ENCODE measurements around the gene PRR22.

DNA sequence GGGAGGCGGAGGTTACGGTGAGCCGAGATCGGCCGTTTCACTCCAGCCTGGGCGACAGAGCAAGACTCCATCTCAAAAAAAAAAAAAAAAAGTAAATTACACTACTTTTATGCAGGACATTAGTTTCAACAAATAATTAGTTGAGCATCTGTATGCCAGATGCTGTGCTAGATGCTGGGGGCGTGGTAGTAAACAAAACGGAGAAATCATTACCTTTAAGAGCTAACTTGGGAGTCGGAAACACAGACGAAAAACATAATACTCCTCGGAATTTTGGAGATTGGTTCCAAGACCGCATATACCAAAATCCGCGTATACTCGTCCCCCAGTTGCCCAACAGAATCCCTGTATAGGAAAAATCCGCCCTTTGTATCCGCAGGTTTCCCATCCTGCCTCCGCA lies 7.7 kb upstream of the PRR22 start:
- TF ChIP-seq, protein P1, sequence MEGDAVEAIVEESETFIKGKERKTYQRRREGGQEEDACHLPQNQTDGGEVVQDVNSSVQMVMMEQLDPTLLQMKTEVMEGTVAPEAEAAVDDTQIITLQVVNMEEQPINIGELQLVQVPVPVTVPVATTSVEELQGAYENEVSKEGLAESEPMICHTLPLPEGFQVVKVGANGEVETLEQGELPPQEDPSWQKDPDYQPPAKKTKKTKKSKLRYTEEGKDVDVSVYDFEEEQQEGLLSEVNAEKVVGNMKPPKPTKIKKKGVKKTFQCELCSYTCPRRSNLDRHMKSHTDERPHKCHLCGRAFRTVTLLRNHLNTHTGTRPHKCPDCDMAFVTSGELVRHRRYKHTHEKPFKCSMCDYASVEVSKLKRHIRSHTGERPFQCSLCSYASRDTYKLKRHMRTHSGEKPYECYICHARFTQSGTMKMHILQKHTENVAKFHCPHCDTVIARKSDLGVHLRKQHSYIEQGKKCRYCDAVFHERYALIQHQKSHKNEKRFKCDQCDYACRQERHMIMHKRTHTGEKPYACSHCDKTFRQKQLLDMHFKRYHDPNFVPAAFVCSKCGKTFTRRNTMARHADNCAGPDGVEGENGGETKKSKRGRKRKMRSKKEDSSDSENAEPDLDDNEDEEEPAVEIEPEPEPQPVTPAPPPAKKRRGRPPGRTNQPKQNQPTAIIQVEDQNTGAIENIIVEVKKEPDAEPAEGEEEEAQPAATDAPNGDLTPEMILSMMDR (IDR thresholded peaks at IDR 0.05; ENCODE audit: insufficient read depth, low read length), result no peak
- TF ChIP-seq, protein P2, sequence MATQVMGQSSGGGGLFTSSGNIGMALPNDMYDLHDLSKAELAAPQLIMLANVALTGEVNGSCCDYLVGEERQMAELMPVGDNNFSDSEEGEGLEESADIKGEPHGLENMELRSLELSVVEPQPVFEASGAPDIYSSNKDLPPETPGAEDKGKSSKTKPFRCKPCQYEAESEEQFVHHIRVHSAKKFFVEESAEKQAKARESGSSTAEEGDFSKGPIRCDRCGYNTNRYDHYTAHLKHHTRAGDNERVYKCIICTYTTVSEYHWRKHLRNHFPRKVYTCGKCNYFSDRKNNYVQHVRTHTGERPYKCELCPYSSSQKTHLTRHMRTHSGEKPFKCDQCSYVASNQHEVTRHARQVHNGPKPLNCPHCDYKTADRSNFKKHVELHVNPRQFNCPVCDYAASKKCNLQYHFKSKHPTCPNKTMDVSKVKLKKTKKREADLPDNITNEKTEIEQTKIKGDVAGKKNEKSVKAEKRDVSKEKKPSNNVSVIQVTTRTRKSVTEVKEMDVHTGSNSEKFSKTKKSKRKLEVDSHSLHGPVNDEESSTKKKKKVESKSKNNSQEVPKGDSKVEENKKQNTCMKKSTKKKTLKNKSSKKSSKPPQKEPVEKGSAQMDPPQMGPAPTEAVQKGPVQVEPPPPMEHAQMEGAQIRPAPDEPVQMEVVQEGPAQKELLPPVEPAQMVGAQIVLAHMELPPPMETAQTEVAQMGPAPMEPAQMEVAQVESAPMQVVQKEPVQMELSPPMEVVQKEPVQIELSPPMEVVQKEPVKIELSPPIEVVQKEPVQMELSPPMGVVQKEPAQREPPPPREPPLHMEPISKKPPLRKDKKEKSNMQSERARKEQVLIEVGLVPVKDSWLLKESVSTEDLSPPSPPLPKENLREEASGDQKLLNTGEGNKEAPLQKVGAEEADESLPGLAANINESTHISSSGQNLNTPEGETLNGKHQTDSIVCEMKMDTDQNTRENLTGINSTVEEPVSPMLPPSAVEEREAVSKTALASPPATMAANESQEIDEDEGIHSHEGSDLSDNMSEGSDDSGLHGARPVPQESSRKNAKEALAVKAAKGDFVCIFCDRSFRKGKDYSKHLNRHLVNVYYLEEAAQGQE (IDR thresholded peaks at IDR 0.05; ENCODE audit: insufficient replicate concordance, low read depth), result no peak
- no peak for TF ChIP-seq POLR2AphosphoS5 (IDR thresholded peaks at IDR 0.05; ENCODE audit: low read depth)
- no peak for TF ChIP-seq GABPA (IDR thresholded peaks at IDR 0.05; ENCODE audit: low read depth)
- TF ChIP-seq SPI1 (IDR thresholded peaks at IDR 0.05; ENCODE audit: borderline replicate concordance, low read depth), result no peak

Measured in HL-60 (cell line).